K562 (cell line): ENCODE results near the gene TBXA2R. TPM values are rescaled to one million over a fixed set of nuclear protein-coding genes. Genes with fewer than 3 reads are reported as not detected.

Experiments used
- ATAC-seq: fragments of 200-7000 bp; cut with Tn5 transposase; 3 replicates; pipeline ENCODE4 v1.9.1; 2020; ENCODE audit warnings: moderate library complexity
- BruUV-seq: library from RNA; stranded (reverse); fragments of 400-500 nt; replicated peaks from 2 replicates; lab custom pipeline; 2021; lab: Mats Ljungman, UMichigan
- CTCF ChIA-PET: fragments of 300-600 bp; formaldehyde crosslinking; extraction: SDS; loops from one replicate; lab custom pipeline; 2021; ENCODE audit warnings: low intra/inter-chr PET ratio; lab: Yijun Ruan, JAX
- POLR2A ChIA-PET: fragments of 300-600, 350-650 bp; sonication (Branson Sonifier 250); formaldehyde crosslinking; extraction: SDS; loops from one replicate; lab custom pipeline; 2021; ENCODE audit warnings: antibody characterized with exemption, inconsistent platforms; lab: Yijun Ruan, JAX
- DNase-seq, 4 experiments: peaks; one replicate each; pipeline versions ENCODE4 v3.0.0 to v3.0.0-alpha.2; 2011 to 2018; ENCODE audit warnings: low spot score in 3 of 4, mixed read lengths in 3 of 4; ENCODE audit errors: extremely low read depth in 1 of 4
- FAIRE-seq: peaks from 2 replicates; lab custom pipeline; 2011; peaks lifted over from hg19 to GRCh38; lab: Jason Lieb, UNC
- H2AFZ ChIP-seq: 2 replicates; pipeline ENCODE4 v1.6.0; 2011; ENCODE audit warnings: low read depth, low read length, control low read depth, inconsistent platforms
- H3K27ac ChIP-seq: fragments of 200-600 bp; 3 replicates; pipeline ENCODE4 v1.8.0; 2011; ENCODE audit warnings: low read depth, mild to moderate bottlenecking, control low read depth, inconsistent platforms, low read length, moderate library complexity, mixed read lengths; ENCODE audit errors: extremely low read depth
- H3K27me3 ChIP-seq, 2 experiments: fragments of 300-600 bp in 1 of 2; 2 replicates in 1 of 2; 3 replicates in 1 of 2; pipeline versions ENCODE4 v1.6.0 to v1.8.0; 2011; ENCODE audit warnings: inconsistent platforms in 2 of 2, low read length in 2 of 2, mild to moderate bottlenecking in 1 of 2, mixed read lengths in 1 of 2, moderate library complexity in 1 of 2; ENCODE audit not compliant: control insufficient read depth in 2 of 2, insufficient read depth in 2 of 2
- H3K36me3 ChIP-seq: fragments of 300-600 bp; 3 replicates; pipeline ENCODE4 v1.8.0; 2011; ENCODE audit warnings: mild to moderate bottlenecking, low read length, inconsistent platforms; ENCODE audit not compliant: control insufficient read depth, insufficient read depth
- H3K4me1 ChIP-seq, 2 experiments: fragments of 200-600 bp in 1 of 2; replicated peaks in 1 of 2; 2 replicates in 1 of 2; 3 replicates in 1 of 2; pipeline versions ENCODE4 v1.5.1 to v1.8.0; 2011; ENCODE audit warnings: inconsistent platforms in 2 of 2, low read length in 2 of 2, mild to moderate bottlenecking in 1 of 2, mixed read lengths in 1 of 2, moderate library complexity in 1 of 2; ENCODE audit not compliant: control insufficient read depth in 2 of 2, insufficient read depth in 2 of 2
- H3K4me2 ChIP-seq: 2 replicates; pipeline ENCODE4 v1.6.1; 2011; ENCODE audit warnings: low read length, control low read depth, inconsistent platforms, mixed read lengths; ENCODE audit not compliant: insufficient read depth
- H3K4me3 ChIP-seq: fragments of 200-600 bp; sonication (generic), shearing (Covaris generic); 2 replicates; pipeline ENCODE4 v1.5.1; 2016; ENCODE audit warnings: control low read depth, inconsistent platforms
- H3K79me2 ChIP-seq: fragments of 200-600 bp; 3 replicates; pipeline ENCODE4 v1.8.0; 2011; ENCODE audit warnings: low read length, inconsistent platforms; ENCODE audit not compliant: control insufficient read depth, insufficient read depth
- H3K9ac ChIP-seq, 2 experiments: 2 replicates each; pipeline versions ENCODE4 v1.6.0 to v1.6.1; 2011; ENCODE audit warnings: low read depth in 2 of 2, low read length in 2 of 2, control low read depth in 1 of 2, inconsistent platforms in 1 of 2, mild to moderate bottlenecking in 1 of 2, mixed read lengths in 1 of 2; ENCODE audit not compliant: insufficient read depth in 1 of 2
- H3K9me1 ChIP-seq: one replicate; pipeline ENCODE4 v1.6.0; 2011; ENCODE audit warnings: inconsistent platforms, mild to moderate bottlenecking, low read length, moderate library complexity; ENCODE audit not compliant: control insufficient read depth, insufficient read depth
- H3K9me3 ChIP-seq: replicated peaks from 2 replicates; pipeline ENCODE4 v1.5.1; 2011; ENCODE audit warnings: low read depth, low read length, inconsistent platforms; ENCODE audit not compliant: control insufficient read depth, insufficient read depth
- H4K20me1 ChIP-seq: replicated peaks from 2 replicates; pipeline ENCODE4 v1.6.1; 2011; ENCODE audit warnings: low read length, inconsistent platforms, mixed read lengths; ENCODE audit not compliant: control insufficient read depth, insufficient read depth
- JUND ChIP-seq, 2 experiments: IDR thresholded peaks; 2 replicates in 1 of 2; 3 replicates in 1 of 2; pipeline ENCODE4 v1.6.1; 2011; ENCODE audit warnings: borderline replicate concordance in 2 of 2, low read depth in 2 of 2, low read length in 2 of 2, improper control_type of control experiment in 1 of 2, missing biosample characterization in 1 of 2, missing genetic modification characterization in 1 of 2, missing genetic modification reagents in 1 of 2
- MCM5 ChIP-seq: fragments of 450-650 bp; IDR thresholded peaks from 2 replicates; pipeline ENCODE4 v1.6.1; 2016; ENCODE audit warnings: low read depth
- NBN ChIP-seq: fragments of 450-650 bp; IDR thresholded peaks from 2 replicates; pipeline ENCODE4 v1.6.1; 2016; ENCODE audit warnings: low read depth, mild to moderate bottlenecking
- NFE2L1 ChIP-seq: fragments of 450-650 bp; IDR thresholded peaks from 2 replicates; pipeline ENCODE4 v1.6.1; 2016; ENCODE audit warnings: missing genetic modification characterization, low read depth, mild to moderate bottlenecking, missing compliant biosample characterization, moderate library complexity, borderline replicate concordance
- RB1 ChIP-seq: fragments of 450-650 bp; IDR thresholded peaks from 2 replicates; pipeline ENCODE4 v1.6.1; 2017; ENCODE audit warnings: low read depth, mild to moderate bottlenecking
- RBM14 ChIP-seq: fragments of 200-400 bp; formaldehyde crosslinking; IDR thresholded peaks from 2 replicates; pipeline ENCODE4 v1.6.1; 2018; ENCODE audit warnings: low read depth, mild to moderate bottlenecking, low read length, moderate library complexity, borderline replicate concordance; ENCODE audit not compliant: insufficient read depth
- RNF2 ChIP-seq: sonication (generic); IDR thresholded peaks from 2 replicates; pipeline ENCODE4 v1.6.1; 2016
- SRSF7 ChIP-seq: fragments of 200-400 bp; formaldehyde crosslinking; optimal IDR thresholded peaks from 2 replicates; pipeline ENCODE3; 2017; ENCODE audit warnings: mild to moderate bottlenecking, low read depth, low read length
- ZNF699 ChIP-seq: fragments of 250-450 bp; sonication (Bioruptor Pico); IDR thresholded peaks from 2 replicates; pipeline ENCODE4 v1.8.0; 2021; ENCODE audit warnings: mild to moderate bottlenecking, moderate library complexity; ENCODE audit not compliant: insufficient replicate concordance
- WGBS: fragments of 100-300 bp; shearing (Covaris generic); methylation state at CpG from one replicate; pipeline ENCODE4 v1.1.6; 2016; ENCODE audit warnings: low coverage, mixed read lengths; ENCODE audit not compliant: insufficient coverage; ENCODE audit errors: missing lambda C conversion rate; 5-methylcytosine and 5-hydroxymethylcytosine counted together
- in situ Hi-C: fragments of 300-500 bp; cut with MboI; formaldehyde crosslinking; loops from 4 replicates; pipeline ENCODE4 v1.15.0; 2018; ENCODE audit warnings: inconsistent platforms, mixed read lengths
- intact Hi-C: fragments of 100-400 bp; cut with micrococcal nuclease; formaldehyde crosslinking; loops from 2 replicates; pipeline ENCODE4 v1.14.2; 2022
- polyA plus RNA-seq, 8 experiments: library from polyadenylated mRNA; depleted of rRNA in 4 of 8; stranded (reverse) in 5 of 8; unstranded in 3 of 8; fragments of >200 nt; fragmentation: Nextera tagmentation in 2 of 8; fragmentation: Illumina TruSeq in 1 of 8; extraction: Ambion mirVana in 2 of 8; extraction: Trizol in 1 of 8; gene quantifications; 2 replicates each; pipeline versions ENCODE4 v1.2.1 to v1.2.3, GENCODE V29; 2011 to 2014; ENCODE audit warnings: inconsistent platforms in 1 of 8, missing spikeins in 1 of 8
- total RNA-seq, 7 experiments: library from RNA; depleted of rRNA in 6 of 7; stranded (reverse); fragments of >200 nt in 6 of 7; fragmentation: Illumina TruSeq in 2 of 7; extraction: Trizol in 2 of 7; gene quantifications; 2 replicates each; pipeline versions ENCODE4 v1.2.1 to v1.2.3, GENCODE V29; 2011 to 2021; ENCODE audit warnings: low replicate concordance in 1 of 7
- TF ChIP-seq, protein P1 (sequence below): IDR thresholded peaks from 2 replicates; pipeline ENCODE4 v1.6.1; 2012; ENCODE audit warnings: low read depth, low read length, improper control_type of control experiment, borderline replicate concordance
- TF ChIP-seq, protein P2 (sequence below): fragments of 450-650 bp; IDR thresholded peaks from 2 replicates; pipeline ENCODE4 v1.6.1; 2016; ENCODE audit warnings: antibody characterized with exemption
- TF ChIP-seq, protein P3 (sequence below): sonication (generic); formaldehyde crosslinking; IDR thresholded peaks from 2 replicates; pipeline ENCODE4 v1.9.0; 2022; ENCODE audit warnings: mild to moderate bottlenecking, missing genetic modification reagents

Gene TBXA2R
- total and polyA plus RNA-seq, 9 of the 15 experiments (the other 6 are each of a cell fraction or from before 2014, with no cell fraction given), result 1.5 to 24.0 (median 2.8) TPM

DNA sequence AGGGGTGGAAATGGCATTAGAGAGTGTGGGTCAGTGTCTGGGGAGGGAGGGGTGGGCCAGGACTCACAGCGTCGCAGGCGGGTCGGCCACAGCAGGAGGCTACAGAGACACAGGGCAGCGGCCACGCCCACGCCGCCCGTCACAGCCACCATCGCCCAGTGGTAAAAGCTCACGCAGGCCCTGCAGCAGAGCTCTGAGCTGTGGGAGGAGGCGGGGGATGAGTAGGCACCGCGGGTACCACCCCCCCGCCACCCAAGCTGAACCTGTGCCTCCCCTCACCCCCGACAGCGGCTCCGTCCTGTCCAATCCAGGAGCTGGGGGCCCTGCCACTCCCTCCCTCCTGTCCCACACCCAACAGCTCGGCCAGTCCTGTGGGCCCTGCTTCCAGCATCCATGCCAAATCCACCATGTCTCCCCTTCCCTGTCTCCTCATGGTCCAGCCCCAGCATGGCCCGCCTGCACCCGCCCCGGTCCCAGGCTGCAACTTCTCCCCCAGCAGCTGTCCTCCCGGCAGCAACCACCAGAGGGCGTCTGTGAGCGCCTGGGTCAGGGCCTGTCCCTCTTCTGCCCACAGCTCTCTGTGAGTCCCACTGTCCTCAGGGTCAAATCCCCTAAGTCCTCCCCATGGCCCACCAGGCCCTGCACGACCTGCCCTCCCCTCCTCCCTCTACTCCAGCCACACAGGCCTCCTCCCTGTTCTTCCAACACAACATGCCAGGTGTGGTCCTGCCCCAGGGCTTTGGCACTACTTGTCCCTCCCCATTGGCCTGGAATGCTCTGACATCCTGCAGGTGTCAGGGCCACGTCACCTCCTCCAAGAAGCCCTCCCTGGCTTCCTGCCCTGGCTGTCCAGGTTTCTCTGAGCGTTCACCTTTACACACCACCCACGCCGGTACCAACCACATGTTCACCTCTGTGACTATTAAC is 61.7 kb downstream of the TBXA2R start:
- Histone ChIP-seq H3K9me1 (no peaks in the 10 kb centered on the region), H2AFZ (no peak overlapping the region), H3K27ac (no peak overlapping the region), H3K9me3 (no peaks in the 10 kb centered on the region), H3K27me3 (no peaks in the 10 kb centered on the region), H3K9ac (0 out of 4 replicates have a peak overlapping the region, but pooled peaks of 1 of the 2 experiments have one; percentile 6), H3K79me2 (no peaks in the 10 kb centered on the region), H4K20me1 (peaks cover 5% of the 10 kb centered on the region; the same call in 1 of the 2 replicates), H3K4me2 (no peak overlapping the region), H3K4me3 (no peak overlapping the region), H3K4me1 (peaks cover 0 to 49% of the 10 kb centered on the region in 2 experiments; a peak in 3 of 5 replicates), H3K36me3 (peaks cover 65% of the 10 kb centered on the region; the same call in 2 of the 3 replicates)
- intact Hi-C loops (loop anchor here (1.0 to 10.0 kb wide), 2 partner anchors 32 to 60 kb away; partner anchors contain the start of gene TBXA2R), in situ Hi-C loops (no loop called here)
- 31% methylated on average over 12 of the region's 30 CpGs for WGBS
- peak; percentile 93 for ATAC-seq
- ChIA-PET POLR2A (interaction anchor here (0.6 to 1.3 kb wide), 4 partner anchors 12 to 126 kb away, joined by 3 to 5 read pairs (median 3); partner anchors contain the start of gene MFSD12), CTCF (interaction anchor here (0.6 to 2.1 kb wide), 4 partner anchors 29 to 308 kb away, joined by 3 to 19 read pairs (median 4); no protein-coding TSS in a partner anchor)
- peak; percentile 93 for FAIRE-seq
- no TSS peak for BruUV-seq
- peak; percentile 81 to 85 (median 84) for DNase-seq
- TF ChIP-seq NFE2L1 (tag) (no peak), RNF2 (no peak), JUND (IDR thresholded peaks at IDR 0.05; ENCODE audit: borderline replicate concordance, low read depth, low read length) (peak; percentile 36), JUND (tag; IDR thresholded peaks at IDR 0.05; ENCODE audit: borderline replicate concordance, low read depth, low read length) (no peak), RBM14 (no peak), SRSF7 (no peak), ZNF699 (CRISPR knock-in tag) (no peak), MCM5 (no peak), RB1 (peak; percentile 62), NBN (peak; percentile 21; the same call in 1 of the 2 replicates)
- TF ChIP-seq, protein P1, sequence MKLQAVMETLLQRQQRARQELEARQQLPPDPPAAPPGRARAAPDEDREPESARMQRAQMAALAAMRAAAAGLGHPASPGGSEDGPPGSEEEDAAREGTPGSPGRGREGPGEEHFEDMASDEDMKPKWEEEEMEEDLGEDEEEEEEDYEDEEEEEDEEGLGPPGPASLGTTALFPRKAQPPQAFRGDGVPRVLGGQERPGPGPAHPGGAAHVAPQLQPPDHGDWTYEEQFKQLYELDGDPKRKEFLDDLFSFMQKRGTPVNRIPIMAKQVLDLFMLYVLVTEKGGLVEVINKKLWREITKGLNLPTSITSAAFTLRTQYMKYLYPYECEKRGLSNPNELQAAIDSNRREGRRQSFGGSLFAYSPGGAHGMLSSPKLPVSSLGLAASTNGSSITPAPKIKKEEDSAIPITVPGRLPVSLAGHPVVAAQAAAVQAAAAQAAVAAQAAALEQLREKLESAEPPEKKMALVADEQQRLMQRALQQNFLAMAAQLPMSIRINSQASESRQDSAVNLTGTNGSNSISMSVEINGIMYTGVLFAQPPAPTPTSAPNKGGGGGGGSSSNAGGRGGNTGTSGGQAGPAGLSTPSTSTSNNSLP, result no peak
- TF ChIP-seq, protein P2, sequence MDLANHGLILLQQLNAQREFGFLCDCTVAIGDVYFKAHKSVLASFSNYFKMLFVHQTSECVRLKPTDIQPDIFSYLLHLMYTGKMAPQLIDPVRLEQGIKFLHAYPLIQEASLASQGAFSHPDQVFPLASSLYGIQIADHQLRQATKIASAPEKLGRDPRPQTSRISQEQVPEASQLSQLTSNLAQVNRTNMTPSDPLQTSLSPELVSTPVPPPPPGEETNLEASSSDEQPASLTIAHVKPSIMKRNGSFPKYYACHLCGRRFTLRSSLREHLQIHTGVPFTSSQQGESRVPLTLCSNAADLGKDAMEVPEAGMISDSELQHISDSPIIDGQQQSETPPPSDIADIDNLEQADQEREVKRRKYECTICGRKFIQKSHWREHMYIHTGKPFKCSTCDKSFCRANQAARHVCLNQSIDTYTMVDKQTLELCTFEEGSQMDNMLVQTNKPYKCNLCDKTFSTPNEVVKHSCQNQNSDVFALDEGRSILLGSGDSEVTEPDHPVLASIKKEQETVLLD, result no peak
- TF ChIP-seq, protein P3, sequence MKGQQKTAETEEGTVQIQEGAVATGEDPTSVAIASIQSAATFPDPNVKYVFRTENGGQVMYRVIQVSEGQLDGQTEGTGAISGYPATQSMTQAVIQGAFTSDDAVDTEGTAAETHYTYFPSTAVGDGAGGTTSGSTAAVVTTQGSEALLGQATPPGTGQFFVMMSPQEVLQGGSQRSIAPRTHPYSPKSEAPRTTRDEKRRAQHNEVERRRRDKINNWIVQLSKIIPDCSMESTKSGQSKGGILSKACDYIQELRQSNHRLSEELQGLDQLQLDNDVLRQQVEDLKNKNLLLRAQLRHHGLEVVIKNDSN (CRISPR knock-in tag), result no peak
